Fibroblast of villous mesenchyme (primary cell): ENCODE results near the gene SDHB. TPM values are rescaled to one million over a fixed set of nuclear protein-coding genes. Genes with fewer than 3 reads are reported as not detected.

Experiments used
- DNase-seq: peaks from one replicate; pipeline ENCODE4 v3.0.0-alpha.2; 2010; ENCODE audit warnings: low read depth
- H3K4me3 ChIP-seq: 2 replicates; pipeline ENCODE4 v1.5.1; 2011; ENCODE audit warnings: low read depth, mild to moderate bottlenecking, low read length
- total RNA-seq: library from RNA; depleted of rRNA; stranded (reverse); fragments of >200 nt; gene quantifications from 2 replicates; pipeline ENCODE4 v1.2.3, GENCODE V29; 2012
- TF ChIP-seq, protein P1 (sequence below): IDR thresholded peaks from 2 replicates; pipeline ENCODE4 v1.5.1; 2012; ENCODE audit warnings: low read depth, mild to moderate bottlenecking, low read length; ENCODE audit not compliant: insufficient read depth

SDHB gene
- total RNA-seq, 1 donor = 123 TPM

DNA sequence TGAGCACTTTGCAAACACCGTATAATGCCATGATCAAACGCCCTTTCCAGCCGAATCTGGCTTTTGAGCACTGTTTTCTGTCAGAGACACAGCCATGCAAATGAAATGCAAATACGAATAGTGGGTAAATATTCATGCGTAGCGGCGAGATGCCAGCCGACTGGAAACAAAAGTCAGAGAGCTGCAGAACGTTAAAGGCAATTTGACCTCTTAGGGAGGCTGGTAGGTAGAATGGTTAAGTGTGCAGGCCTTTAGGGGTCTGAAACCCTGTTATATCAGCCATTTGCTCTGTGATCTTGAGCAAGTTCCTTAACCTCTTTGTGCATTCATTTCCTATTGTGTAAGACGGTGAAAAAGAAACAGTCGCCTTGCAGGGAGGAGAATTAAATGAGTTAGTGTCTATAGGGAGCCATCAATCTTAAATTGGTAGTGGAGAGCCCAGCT, 6.5 kb upstream of the SDHB start:
- TF ChIP-seq, protein P1, sequence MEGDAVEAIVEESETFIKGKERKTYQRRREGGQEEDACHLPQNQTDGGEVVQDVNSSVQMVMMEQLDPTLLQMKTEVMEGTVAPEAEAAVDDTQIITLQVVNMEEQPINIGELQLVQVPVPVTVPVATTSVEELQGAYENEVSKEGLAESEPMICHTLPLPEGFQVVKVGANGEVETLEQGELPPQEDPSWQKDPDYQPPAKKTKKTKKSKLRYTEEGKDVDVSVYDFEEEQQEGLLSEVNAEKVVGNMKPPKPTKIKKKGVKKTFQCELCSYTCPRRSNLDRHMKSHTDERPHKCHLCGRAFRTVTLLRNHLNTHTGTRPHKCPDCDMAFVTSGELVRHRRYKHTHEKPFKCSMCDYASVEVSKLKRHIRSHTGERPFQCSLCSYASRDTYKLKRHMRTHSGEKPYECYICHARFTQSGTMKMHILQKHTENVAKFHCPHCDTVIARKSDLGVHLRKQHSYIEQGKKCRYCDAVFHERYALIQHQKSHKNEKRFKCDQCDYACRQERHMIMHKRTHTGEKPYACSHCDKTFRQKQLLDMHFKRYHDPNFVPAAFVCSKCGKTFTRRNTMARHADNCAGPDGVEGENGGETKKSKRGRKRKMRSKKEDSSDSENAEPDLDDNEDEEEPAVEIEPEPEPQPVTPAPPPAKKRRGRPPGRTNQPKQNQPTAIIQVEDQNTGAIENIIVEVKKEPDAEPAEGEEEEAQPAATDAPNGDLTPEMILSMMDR = no peak
- H3K4me3 ChIP-seq = no peak overlapping the region
- no peak for DNase-seq

- TF ChIP-seq, protein P1 = peak; percentile 89
- no peak overlapping the region for H3K4me3 ChIP-seq
- peak; percentile 72 for DNase-seq
Measured at GRCh38 chr1:17059391-17060305, 5.8 kb upstream of the SDHB start.

GRCh38 chr1:17056551-17056950, 2.7 kb upstream of the SDHB start:
- DNase-seq = peak; percentile 31
- no peak overlapping the region for H3K4me3 ChIP-seq
- TF ChIP-seq, protein P1 = no peak

- TF ChIP-seq, protein P1 = no peak
- H3K4me3 ChIP-seq = no peak overlapping the region
- DNase-seq = no peak
Measured at GRCh38 chr1:17055801-17056200, 2.0 kb upstream of the SDHB start.

DNA sequence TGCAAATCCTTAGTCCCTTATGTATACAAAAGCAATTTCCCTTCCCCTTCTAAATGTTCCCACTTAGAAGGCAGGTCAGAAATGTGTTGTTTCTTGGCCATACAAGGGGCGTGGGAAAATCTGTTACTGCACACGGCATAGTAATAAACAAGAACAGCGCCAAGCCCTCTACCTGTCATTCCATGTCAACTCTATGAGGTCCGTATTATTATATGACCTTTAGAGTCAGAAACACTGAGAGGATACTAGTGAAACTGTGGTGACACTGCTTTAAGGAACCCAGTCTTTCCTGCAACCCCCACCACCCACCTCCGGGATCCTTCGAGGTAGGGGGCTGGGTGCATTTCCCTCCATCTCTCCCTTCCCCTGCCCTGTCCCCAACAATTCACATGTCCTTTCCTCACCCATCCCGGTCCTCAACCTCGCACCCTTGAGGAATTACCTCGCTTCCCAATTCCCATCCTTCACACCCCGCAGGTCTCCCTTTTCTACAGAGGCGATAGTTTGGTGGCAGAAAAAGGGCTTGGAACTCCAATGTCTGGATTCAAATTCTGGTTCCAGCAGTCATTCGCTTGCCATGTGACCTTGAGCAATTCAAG, 647 bp downstream of the SDHB start:
- TF ChIP-seq, protein P1 = no peak
- DNase-seq = no peak
- H3K4me3 ChIP-seq = peak overlapping the region; percentile 93

DNA sequence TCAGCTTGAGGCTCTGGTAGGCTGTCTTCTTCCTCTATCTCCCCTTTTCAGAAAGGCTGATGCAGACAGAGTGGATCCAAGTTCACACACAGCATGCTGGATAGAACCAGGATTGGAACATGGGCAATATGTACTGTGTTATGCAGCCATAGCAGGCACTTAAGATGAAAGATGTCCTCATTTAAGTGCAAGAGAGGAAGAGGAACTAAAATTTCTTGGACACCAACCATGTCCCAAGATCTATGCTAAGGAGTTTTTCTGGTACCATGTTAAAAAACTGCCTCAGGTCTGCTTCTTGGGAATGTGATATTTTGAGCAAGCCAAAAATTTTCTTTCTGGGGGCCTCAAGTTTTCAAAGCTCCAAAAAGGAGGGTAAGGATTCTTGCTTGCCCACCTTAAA, 1.2 kb downstream of the SDHB start:
- H3K4me3 ChIP-seq = peak overlapping the region; percentile 93
- TF ChIP-seq, protein P1 = no peak
- DNase-seq = no peak
